GM12892 (cell line): ENCODE results near the gene PKD2L1.
A peak's percentile ranks its signal among the peaks of the same experiment; 100 is the strongest.

Experiments
- DNase-seq: peaks from one replicate; pipeline ENCODE4 v3.0.0; 2011; ENCODE audit not compliant: insufficient read length
- FAIRE-seq: peaks from 2 replicates; lab custom pipeline; 2011; peaks lifted over from hg19 to GRCh38; lab: Jason Lieb, UNC
- POLR2A ChIP-seq: IDR thresholded peaks from 2 replicates; pipeline ENCODE4 v1.6.1; 2011; ENCODE audit warnings: low read depth, low read length, control low read depth
- POLR2AphosphoS5 ChIP-seq: IDR thresholded peaks from 2 replicates; pipeline ENCODE4 v1.6.1; 2011; ENCODE audit warnings: low read depth, low read length, control low read depth
- TAF1 ChIP-seq: IDR thresholded peaks from 2 replicates; pipeline ENCODE4 v1.6.1; 2011; ENCODE audit warnings: low read depth, mild to moderate bottlenecking, control low read depth, low read length, borderline replicate concordance

The PKD2L1 gene

GRCh38 chr10:100340948-100341847, 11.2 kb upstream of the PKD2L1 start:
- FAIRE-seq (no peak), DNase-seq (no peak)
- no peak for TF ChIP-seq TAF1
- TF ChIP-seq POLR2A, result no peak
- no peak for TF ChIP-seq POLR2AphosphoS5

DNA sequence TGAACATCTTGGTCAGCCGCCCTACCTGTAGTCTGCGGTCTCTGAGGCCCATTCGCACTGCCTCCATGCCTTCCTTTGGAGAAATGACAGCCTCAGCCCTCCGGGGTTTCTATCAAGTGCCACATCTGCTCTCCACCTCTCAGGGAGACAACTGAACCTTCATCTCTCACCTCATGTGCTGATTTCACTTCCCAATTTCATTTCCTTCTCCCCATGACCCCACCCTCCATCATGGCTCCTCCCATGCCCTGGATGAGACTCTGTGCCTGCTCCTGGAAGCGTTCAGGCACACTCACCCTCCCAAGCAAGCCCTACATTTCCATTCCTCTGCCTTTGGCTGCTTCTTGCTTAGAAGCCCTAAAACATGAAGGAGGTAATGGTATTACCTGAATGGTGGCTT, 9.2 kb upstream of the PKD2L1 start:
- TF ChIP-seq TAF1 (no peak), POLR2A (no peak), POLR2AphosphoS5 (no peak)
- peak; percentile 49 for DNase-seq
- FAIRE-seq, result peak; percentile 56

- FAIRE-seq (peak; percentile 81), DNase-seq (peak; percentile 60)
- no peak for TF ChIP-seq POLR2A
- no peak for TF ChIP-seq TAF1
- no peak for TF ChIP-seq POLR2AphosphoS5
These were observed 8.5 kb upstream of the PKD2L1 start for GRCh38 chr10:100338434-100339036.

GRCh38 chr10:100334762-100335161, 4.7 kb upstream of the PKD2L1 start:
- FAIRE-seq (no peak), DNase-seq (no peak)
- TF ChIP-seq TAF1 (no peak), POLR2A (no peak), POLR2AphosphoS5 (no peak)

- no peak for TF ChIP-seq TAF1
- no peak for TF ChIP-seq POLR2AphosphoS5
- no peak for TF ChIP-seq POLR2A
- FAIRE-seq (no peak), DNase-seq (no peak)
These were observed 3.8 kb upstream of the PKD2L1 start for GRCh38 chr10:100333661-100334440.

GRCh38 chr10:100333106-100333505, 3.1 kb upstream of the PKD2L1 start:
- DNase-seq (no peak), FAIRE-seq (no peak)
- TF ChIP-seq POLR2A (no peak), TAF1 (no peak), POLR2AphosphoS5 (no peak)

GRCh38 chr10:100328198-100328597, 1.8 kb downstream of the PKD2L1 start:
- DNase-seq (no peak), FAIRE-seq (no peak)
- TF ChIP-seq POLR2A, result no peak
- TF ChIP-seq POLR2AphosphoS5, result no peak

GRCh38 chr10:100327718-100328009, 2.4 kb downstream of the PKD2L1 start:
- no peak for DNase-seq
- FAIRE-seq, result no peak
- TF ChIP-seq TAF1 (no peak), POLR2A (no peak), POLR2AphosphoS5 (no peak)

DNA sequence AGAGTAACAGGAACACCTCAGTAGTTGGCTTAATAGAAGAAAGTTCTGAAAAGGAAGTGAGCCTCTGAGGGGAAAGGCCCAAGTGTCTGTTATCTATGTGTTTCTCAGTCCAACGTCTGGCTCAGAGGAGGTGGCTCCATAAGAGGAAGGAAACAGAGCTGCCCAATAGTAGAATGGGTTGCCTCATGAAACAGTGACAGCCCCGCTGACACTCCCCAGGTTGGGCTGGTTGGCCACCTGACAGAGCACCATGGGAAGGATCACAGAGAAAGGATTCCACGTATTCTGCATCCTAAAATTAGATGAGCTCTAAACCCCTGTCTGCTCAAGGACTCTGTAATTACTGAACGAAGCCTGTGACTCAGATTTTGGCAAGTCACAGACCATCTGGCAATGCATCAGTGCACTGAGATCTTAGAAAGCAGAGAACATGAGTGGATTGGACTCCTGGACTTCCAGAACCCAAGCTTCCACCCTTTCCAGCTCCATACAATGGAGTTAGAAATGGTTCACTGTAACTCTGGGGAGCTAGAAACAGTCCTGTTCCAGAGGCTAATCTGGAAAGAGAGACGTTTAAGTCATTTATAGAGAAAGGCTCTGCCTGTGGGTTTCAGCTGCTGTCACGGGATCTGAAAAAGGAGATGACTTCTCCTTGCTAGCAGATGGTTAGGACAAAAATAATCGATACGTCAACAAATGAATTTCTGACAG, 2.9 kb downstream of the PKD2L1 start:
- DNase-seq, result peak; percentile 59
- peak; percentile 99 for FAIRE-seq
- TF ChIP-seq TAF1 (no peak), POLR2AphosphoS5 (no peak), POLR2A (no peak; the same call in 1 of the 2 replicates)

DNA sequence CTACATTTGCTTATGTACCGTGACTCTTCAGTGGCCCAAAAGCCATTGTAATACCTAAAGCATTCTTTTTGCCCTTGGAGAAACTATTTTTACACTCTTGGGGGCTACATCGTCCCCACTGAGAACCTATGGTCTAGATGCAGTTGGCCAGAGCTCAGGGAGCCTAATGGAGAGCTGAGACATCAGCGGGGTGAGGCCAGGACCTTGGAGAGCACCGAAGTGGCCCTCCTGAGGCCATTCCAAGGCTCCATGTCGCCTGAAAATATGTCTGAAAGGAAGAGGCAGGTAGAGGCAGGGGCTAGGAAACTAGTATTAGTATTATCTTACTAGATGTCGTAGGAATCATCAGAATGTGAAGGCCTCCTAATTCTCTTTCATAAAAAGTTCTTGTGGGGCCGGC, 4.9 kb downstream of the PKD2L1 start:
- FAIRE-seq (no peak), DNase-seq (no peak)
- TF ChIP-seq POLR2AphosphoS5 (no peak), POLR2A (no peak), TAF1 (no peak)

DNA sequence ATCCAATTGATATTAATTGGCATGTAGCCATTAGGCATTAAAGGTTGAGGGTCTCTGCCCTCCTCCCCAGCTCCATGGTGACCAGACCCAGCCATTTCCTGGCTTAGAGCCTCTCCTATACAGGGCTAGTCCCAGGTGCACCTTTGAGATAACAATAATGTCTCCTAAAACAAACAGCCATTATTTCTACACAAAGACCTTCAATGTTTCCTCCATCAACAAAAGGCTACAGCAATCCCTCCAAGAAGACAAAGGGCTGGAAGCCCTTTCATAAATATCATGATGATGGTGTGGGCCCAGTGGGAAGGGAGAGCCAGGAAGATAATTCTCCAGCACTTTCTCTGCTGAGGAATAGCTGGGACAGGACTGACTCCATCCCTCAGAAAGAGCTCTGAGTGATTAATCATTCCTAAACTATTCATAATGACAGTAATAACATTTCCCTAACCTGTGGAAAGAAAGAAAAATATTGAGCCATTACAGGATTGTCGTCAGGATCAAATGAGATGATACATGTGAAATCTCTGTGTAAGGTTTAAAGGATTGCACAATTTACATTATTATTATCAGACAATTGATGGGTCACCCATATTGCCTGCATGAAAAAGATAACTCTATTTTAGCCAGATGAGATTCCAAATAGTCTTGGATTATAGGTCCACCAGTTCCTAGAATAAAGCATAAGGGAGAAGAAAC, 10.2 kb downstream of the PKD2L1 start:
- no peak for DNase-seq
- no peak for FAIRE-seq
- TF ChIP-seq POLR2A (no peak), POLR2AphosphoS5 (no peak), TAF1 (no peak)

GRCh38 chr10:100318207-100318606, 11.8 kb downstream of the PKD2L1 start:
- FAIRE-seq, result no peak
- no peak for DNase-seq
- no peak for TF ChIP-seq TAF1
- TF ChIP-seq POLR2A, result no peak
- TF ChIP-seq POLR2AphosphoS5, result no peak
